GM18909 (cell line): Measurements from ENCODE around the gene BPIFB6.

Source experiments
- ATAC-seq: cut with Tn5 transposase; IDR thresholded peaks from one replicate; pipeline ENCODE4 v1.9.1; 2021; ENCODE audit warnings: mild to moderate bottlenecking; ENCODE audit not compliant: unreplicated experiment, poor library complexity

Gene BPIFB6

GRCh38 chr20:33031531-33031930, at the start of gene BPIFB6:
Gene BPIFB6 (plus strand): TSS chr20:33031648. CDS start chr20:33031648, 0 bp downstream.
- no peak for ATAC-seq

- ATAC-seq, result no peak
Measured at GRCh38 chr20:32982617-32983458, 48.6 kb upstream of the BPIFB6 start.

- no peak for ATAC-seq
Measured at GRCh38 chr20:32983459-32984112, 47.9 kb upstream of the BPIFB6 start.

GRCh38 chr20:32984196-32984595, 47.3 kb upstream of the BPIFB6 start:
- ATAC-seq, result no peak

GRCh38 chr20:32984631-32985354, 46.7 kb upstream of the BPIFB6 start:
- no peak for ATAC-seq

GRCh38 chr20:32985596-32985995, 45.9 kb upstream of the BPIFB6 start:
- no peak for ATAC-seq

GRCh38 chr20:32986331-32986966, 45.0 kb upstream of the BPIFB6 start:
- no peak for ATAC-seq

- no peak for ATAC-seq
Measured at GRCh38 chr20:32987044-32987825, 44.2 kb upstream of the BPIFB6 start.

- ATAC-seq, result no peak
Measured at GRCh38 chr20:32988008-32988407, 43.4 kb upstream of the BPIFB6 start.

GRCh38 chr20:32989507-32990283, 41.8 kb upstream of the BPIFB6 start:
- no peak for ATAC-seq

- ATAC-seq, result no peak
Measured at GRCh38 chr20:32990426-32990825, 41.0 kb upstream of the BPIFB6 start.

GRCh38 chr20:32991383-32991782, 40.1 kb upstream of the BPIFB6 start:
- no peak for ATAC-seq

- ATAC-seq, result no peak
Measured at GRCh38 chr20:32991792-32992641, 39.4 kb upstream of the BPIFB6 start.

GRCh38 chr20:32993496-32994050, 37.9 kb upstream of the BPIFB6 start:
- no peak for ATAC-seq

GRCh38 chr20:32995802-32996201, 35.6 kb upstream of the BPIFB6 start:
- ATAC-seq, result no peak

GRCh38 chr20:32997431-32997830, 34.0 kb upstream of the BPIFB6 start:
- no peak for ATAC-seq

- no peak for ATAC-seq
Measured at GRCh38 chr20:32999603-33000250, 31.7 kb upstream of the BPIFB6 start.
